H9 (cell line): ENCODE data around the gene MOB1B. TPM values are rescaled to one million over a fixed set of nuclear protein-coding genes. Genes with fewer than 3 reads are reported as not detected.

Experiments
- DNase-seq: peaks from one replicate; pipeline ENCODE4 v3.0.0-alpha.2; 2017
- H2AFZ ChIP-seq: one replicate; pipeline ENCODE4 v1.6.1; 2013; ENCODE audit warnings: mild to moderate bottlenecking, low read length, control low read depth, moderate library complexity
- H2AK5ac ChIP-seq: 2 replicates; pipeline ENCODE4 v1.6.1; 2013; ENCODE audit warnings: low read length, control low read depth, mixed read lengths; ENCODE audit not compliant: insufficient read length
- H2BK120ac ChIP-seq: one replicate; pipeline ENCODE4 v1.6.1; 2013; ENCODE audit warnings: low read depth, mild to moderate bottlenecking, low read length, control low read depth, inconsistent platforms; ENCODE audit not compliant: poor library complexity, severe bottlenecking
- H2BK12ac ChIP-seq: 2 replicates; pipeline ENCODE4 v1.6.1; 2013; ENCODE audit warnings: low read length, control low read depth, mixed read lengths, low read depth; ENCODE audit not compliant: insufficient read length
- H2BK15ac ChIP-seq: 2 replicates; pipeline ENCODE4 v1.6.1; 2013; ENCODE audit warnings: low read depth, low read length, control low read depth
- H2BK20ac ChIP-seq: one replicate; pipeline ENCODE4 v1.6.1; 2013; ENCODE audit warnings: low read depth, mild to moderate bottlenecking, low read length, control low read depth, inconsistent platforms; ENCODE audit not compliant: poor library complexity, severe bottlenecking
- H2BK5ac ChIP-seq: 2 replicates; pipeline ENCODE4 v1.6.1; 2013; ENCODE audit warnings: low read length, control low read depth, mixed read lengths; ENCODE audit not compliant: insufficient read length
- H3K14ac ChIP-seq: 2 replicates; pipeline ENCODE4 v1.6.1; 2013; ENCODE audit warnings: low read length, control low read depth; ENCODE audit not compliant: insufficient read depth
- H3K18ac ChIP-seq: 2 replicates; pipeline ENCODE4 v1.6.1; 2013; ENCODE audit warnings: low read depth, mild to moderate bottlenecking, mixed read lengths, low read length, control low read depth; ENCODE audit not compliant: insufficient read length
- H3K23ac ChIP-seq: 2 replicates; pipeline ENCODE4 v1.6.1; 2013; ENCODE audit warnings: low read length, control low read depth, mixed read lengths, low read depth; ENCODE audit not compliant: insufficient read length
- H3K23me2 ChIP-seq: 2 replicates; pipeline ENCODE4 v1.6.1; 2013; ENCODE audit warnings: low read depth, mild to moderate bottlenecking, mixed read lengths, low read length, control low read depth; ENCODE audit not compliant: insufficient read length, poor library complexity, severe bottlenecking
- H3K27ac ChIP-seq: 2 replicates; pipeline ENCODE4 v1.5.1; 2013; ENCODE audit warnings: low read length, control low read depth, mixed read lengths, low read depth; ENCODE audit not compliant: insufficient read length
- H3K27me3 ChIP-seq: 2 replicates; pipeline ENCODE4 v1.6.1; 2013; ENCODE audit warnings: low read length, control low read depth, inconsistent platforms; ENCODE audit not compliant: insufficient read depth
- H3K4ac ChIP-seq: 2 replicates; pipeline ENCODE4 v1.6.1; 2013; ENCODE audit warnings: low read depth, mild to moderate bottlenecking, control low read depth, inconsistent platforms, low read length, moderate library complexity
- H3K4me1 ChIP-seq: 2 replicates; pipeline ENCODE4 v1.6.1; 2013; ENCODE audit warnings: low read length, control low read depth, inconsistent platforms; ENCODE audit not compliant: insufficient read depth
- H3K4me2 ChIP-seq: 2 replicates; pipeline ENCODE4 v1.6.1; 2013; ENCODE audit warnings: low read length, control low read depth, mixed read lengths; ENCODE audit not compliant: insufficient read length, insufficient read depth
- H3K56ac ChIP-seq: 2 replicates; pipeline ENCODE4 v1.6.1; 2013; ENCODE audit warnings: low read depth, mild to moderate bottlenecking, mixed read lengths, low read length, control low read depth; ENCODE audit not compliant: insufficient read length
- H3K79me1 ChIP-seq: 2 replicates; pipeline ENCODE4 v1.6.1; 2013; ENCODE audit warnings: low read depth, mild to moderate bottlenecking, moderate library complexity, low read length, control low read depth, inconsistent platforms; ENCODE audit not compliant: insufficient read depth, poor library complexity, severe bottlenecking
- H3K79me2 ChIP-seq: 2 replicates; pipeline ENCODE4 v1.6.1; 2013; ENCODE audit warnings: low read length, control low read depth, inconsistent platforms; ENCODE audit not compliant: insufficient read depth
- H3K9ac ChIP-seq: 2 replicates; pipeline ENCODE4 v1.6.1; 2013; ENCODE audit warnings: low read length, control low read depth, mixed read lengths; ENCODE audit not compliant: insufficient read length; ENCODE audit errors: extremely low read depth
- H3K9me3 ChIP-seq: one replicate; pipeline ENCODE4 v1.6.1; 2013; ENCODE audit warnings: low read depth, low read length, inconsistent platforms; ENCODE audit not compliant: control insufficient read depth
- H3T11ph ChIP-seq: one replicate; pipeline ENCODE4 v1.6.1; 2013; ENCODE audit warnings: mild to moderate bottlenecking, low read length, control low read depth, inconsistent platforms
- H4K20me1 ChIP-seq: one replicate; pipeline ENCODE4 v1.6.1; 2013; ENCODE audit not compliant: control insufficient read depth, insufficient read length, insufficient read depth
- H4K5ac ChIP-seq: 2 replicates; pipeline ENCODE4 v1.6.1; 2013; ENCODE audit warnings: low read depth, mild to moderate bottlenecking, mixed read lengths, low read length, control low read depth; ENCODE audit not compliant: insufficient read length
- H4K8ac ChIP-seq: replicated peaks from 2 replicates; pipeline ENCODE4 v1.6.1; 2013; ENCODE audit warnings: low read length, control low read depth, mixed read lengths, low read depth; ENCODE audit not compliant: insufficient read length
- H4K91ac ChIP-seq: 2 replicates; pipeline ENCODE4 v1.6.1; 2013; ENCODE audit warnings: low read depth, mild to moderate bottlenecking, moderate library complexity, mixed read lengths, low read length, control low read depth; ENCODE audit not compliant: insufficient read length
- H3K27ac Mint-ChIP-seq, 3 experiments: 2 replicates in 2 of 3; 3 replicates in 1 of 3; pipeline ENCODE4 v1.8.0; 2020 to 2021; ENCODE audit warnings: mixed read lengths in 3 of 3, mild to moderate bottlenecking in 1 of 3, moderate library complexity in 1 of 3
- H3K27me3 Mint-ChIP-seq: 2 replicates; pipeline ENCODE4 v1.8.0; 2021; ENCODE audit warnings: low read depth, mild to moderate bottlenecking, moderate library complexity, mixed read lengths
- H3K36me3 Mint-ChIP-seq, 3 experiments: 2 replicates in 2 of 3; 3 replicates in 1 of 3; pipeline ENCODE4 v1.8.0; 2020 to 2021; ENCODE audit warnings: low read depth in 3 of 3, mixed read lengths in 3 of 3; ENCODE audit not compliant: insufficient read depth in 1 of 3
- H3K4me1 Mint-ChIP-seq, 2 experiments: 2 replicates each; pipeline ENCODE4 v1.8.0; 2020; ENCODE audit warnings: mixed read lengths in 2 of 2
- H3K4me3 Mint-ChIP-seq, 2 experiments: 2 replicates in 1 of 2; 3 replicates in 1 of 2; pipeline ENCODE4 v1.8.0; 2020 to 2021; ENCODE audit warnings: mild to moderate bottlenecking in 2 of 2, mixed read lengths in 2 of 2, moderate library complexity in 1 of 2
- H3K9me3 Mint-ChIP-seq, 2 experiments: 2 replicates in 1 of 2; 3 replicates in 1 of 2; pipeline ENCODE4 v1.8.0; 2020; ENCODE audit warnings: mild to moderate bottlenecking in 2 of 2, mixed read lengths in 2 of 2, moderate library complexity in 1 of 2
- CTCF ChIP-seq: fragments of 200-600 bp; sonication (generic); conservative IDR thresholded peaks from 3 replicates; pipeline ENCODE4 v1.8.0; 2021; ENCODE audit warnings: antibody characterized with exemption, mild to moderate bottlenecking
- WGBS: extraction: QIAGEN DNeasy Blood & Tissue Kit; methylation state at CpG from one replicate; pipeline ENCODE4 v1.1.7; 2013; ENCODE audit warnings: missing lambda C conversion rate, low lambda C conversion rate, mixed read lengths; ENCODE audit not compliant: insufficient read length; ENCODE audit errors: extremely low coverage; 5-methylcytosine and 5-hydroxymethylcytosine counted together
- total RNA-seq: library from RNA; stranded (reverse); gene quantifications from 2 replicates; pipeline ENCODE4 v1.2.1, GENCODE V29; 2021

MOB1B gene
- total RNA-seq, 1 experiment from 2014 or later: 30.3 TPM

GRCh38 chr4:70895405-70895804, 6.8 kb upstream of the MOB1B start:
- no peak overlapping the region for H2BK20ac ChIP-seq
- WGBS: no CpG with 5 or more reads among the region's 2 CpGs
- H3K56ac ChIP-seq: no peak overlapping the region
- no peak overlapping the region for H2AK5ac ChIP-seq
- Mint-ChIP-seq H3K27me3 (peaks cover 2% of the 10 kb centered on the region; the same call in 1 of the 2 replicates), H3K4me3 (no peak overlapping the region), H3K36me3 (no peaks in the 10 kb centered on the region), H3K27ac (no peak overlapping the region), H3K4me1 (no peaks in the 10 kb centered on the region), H3K9me3 (no peaks in the 10 kb centered on the region)
- H4K20me1 ChIP-seq: no peaks in the 10 kb centered on the region
- no peak for DNase-seq
- H2BK5ac ChIP-seq: no peak overlapping the region
- no peak overlapping the region for H3K9ac ChIP-seq
- no peak overlapping the region for H2BK12ac ChIP-seq
- no peak overlapping the region for H4K91ac ChIP-seq
- no peak overlapping the region for H3T11ph ChIP-seq
- H2AFZ ChIP-seq: no peak overlapping the region
- H3K79me1 ChIP-seq: no peaks in the 10 kb centered on the region
- H2BK15ac ChIP-seq: no peak overlapping the region
- H3K9me3 ChIP-seq: no peaks in the 10 kb centered on the region
- H3K27me3 ChIP-seq: no peaks in the 10 kb centered on the region
- no peak overlapping the region for H3K4ac ChIP-seq
- H4K5ac ChIP-seq: no peak overlapping the region
- TF ChIP-seq CTCF: no peak
- H3K14ac ChIP-seq: no peak overlapping the region
- no peak overlapping the region for H2BK120ac ChIP-seq
- no peak overlapping the region for H3K23ac ChIP-seq
- no peak overlapping the region for H3K4me2 ChIP-seq
- no peaks in the 10 kb centered on the region for H3K4me1 ChIP-seq
- H4K8ac ChIP-seq: no peak overlapping the region
- no peak overlapping the region for H3K18ac ChIP-seq
- H3K27ac ChIP-seq: no peak overlapping the region
- H3K79me2 ChIP-seq: no peaks in the 10 kb centered on the region
- no peaks in the 10 kb centered on the region for H3K23me2 ChIP-seq
